Osteoblast (primary cell): Measurements from ENCODE around the gene HAS3. TPM values are rescaled to one million over a fixed set of nuclear protein-coding genes. Genes with fewer than 3 reads are reported as not detected.

Experiments used
- DNase-seq: peaks from one replicate; pipeline ENCODE4 v3.0.0; 2011; ENCODE audit warnings: low spot score, mixed read lengths; ENCODE audit not compliant: insufficient read length; ENCODE audit errors: missing footprints
- H2AFZ ChIP-seq: 2 replicates; pipeline ENCODE4 v1.6.0; 2011; ENCODE audit warnings: mild to moderate bottlenecking, low read length
- H3K27ac ChIP-seq: 2 replicates; pipeline ENCODE4 v1.5.1; 2011; ENCODE audit warnings: mild to moderate bottlenecking, low read depth, low read length, moderate library complexity
- H3K27me3 ChIP-seq: 2 replicates; pipeline ENCODE4 v1.6.0; 2012; ENCODE audit warnings: mild to moderate bottlenecking, control low read depth, inconsistent platforms, low read length, moderate library complexity; ENCODE audit not compliant: insufficient read depth
- H3K36me3 ChIP-seq: 2 replicates; pipeline ENCODE4 v1.5.1; 2011; ENCODE audit warnings: mild to moderate bottlenecking, low read length, control low read depth, moderate library complexity; ENCODE audit not compliant: insufficient read depth
- H3K4me1 ChIP-seq: 2 replicates; pipeline ENCODE4 v1.5.1; 2011; ENCODE audit warnings: mild to moderate bottlenecking, low read length, control low read depth, moderate library complexity; ENCODE audit not compliant: insufficient read depth
- H3K4me2 ChIP-seq: 2 replicates; pipeline ENCODE4 v1.6.0; 2011; ENCODE audit warnings: mild to moderate bottlenecking, low read length; ENCODE audit not compliant: insufficient read depth
- H3K4me3 ChIP-seq: fragments of 200-600 bp; sonication (generic); 3 replicates; pipeline ENCODE4 v1.5.1; 2012; ENCODE audit warnings: mild to moderate bottlenecking, low read length, inconsistent platforms; ENCODE audit not compliant: insufficient read depth
- H3K79me2 ChIP-seq: 2 replicates; pipeline ENCODE4 v1.6.0; 2012; ENCODE audit warnings: mild to moderate bottlenecking, low read length, control low read depth, inconsistent platforms; ENCODE audit not compliant: insufficient read depth
- H3K9me3 ChIP-seq: 2 replicates; pipeline ENCODE4 v1.5.1; 2011; ENCODE audit warnings: low read depth, low read length, control low read depth
- H4K20me1 ChIP-seq: 2 replicates; pipeline ENCODE4 v1.6.0; 2012; ENCODE audit warnings: mild to moderate bottlenecking, low read length, control low read depth; ENCODE audit not compliant: insufficient read depth
- total RNA-seq: library from RNA; depleted of rRNA; stranded (reverse); fragments of >200 nt; gene quantifications from 2 replicates; pipeline ENCODE4 v1.2.3, GENCODE V29; 2012
- TF ChIP-seq, protein P1 (sequence below): IDR thresholded peaks from 2 replicates; pipeline ENCODE4 v1.5.1; 2011; ENCODE audit warnings: mild to moderate bottlenecking, low read depth, low read length, moderate library complexity; ENCODE audit errors: extremely low read depth

The HAS3 gene
- total RNA-seq, 1 donor = 1.4 TPM

DNA sequence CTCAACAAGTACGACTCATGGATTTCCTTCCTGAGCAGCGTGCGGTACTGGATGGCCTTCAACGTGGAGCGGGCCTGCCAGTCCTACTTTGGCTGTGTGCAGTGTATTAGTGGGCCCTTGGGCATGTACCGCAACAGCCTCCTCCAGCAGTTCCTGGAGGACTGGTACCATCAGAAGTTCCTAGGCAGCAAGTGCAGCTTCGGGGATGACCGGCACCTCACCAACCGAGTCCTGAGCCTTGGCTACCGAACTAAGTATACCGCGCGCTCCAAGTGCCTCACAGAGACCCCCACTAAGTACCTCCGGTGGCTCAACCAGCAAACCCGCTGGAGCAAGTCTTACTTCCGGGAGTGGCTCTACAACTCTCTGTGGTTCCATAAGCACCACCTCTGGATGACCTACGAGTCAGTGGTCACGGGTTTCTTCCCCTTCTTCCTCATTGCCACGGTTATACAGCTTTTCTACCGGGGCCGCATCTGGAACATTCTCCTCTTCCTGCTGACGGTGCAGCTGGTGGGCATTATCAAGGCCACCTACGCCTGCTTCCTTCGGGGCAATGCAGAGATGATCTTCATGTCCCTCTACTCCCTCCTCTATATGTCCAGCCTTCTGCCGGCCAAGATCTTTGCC is 9.0 kb downstream of the HAS3 start:
- no peaks in the 10 kb centered on the region for H3K4me1 ChIP-seq
- H2AFZ ChIP-seq = no peak overlapping the region
- H3K79me2 ChIP-seq = peaks cover 8% of the 10 kb centered on the region
- H3K27ac ChIP-seq = no peak overlapping the region
- H3K9me3 ChIP-seq = no peaks in the 10 kb centered on the region
- H3K36me3 ChIP-seq = peaks cover 64% of the 10 kb centered on the region
- DNase-seq = no peak
- peaks cover 40% of the 10 kb centered on the region for H4K20me1 ChIP-seq
- H3K4me3 ChIP-seq = no peak overlapping the region
- TF ChIP-seq, protein P1, sequence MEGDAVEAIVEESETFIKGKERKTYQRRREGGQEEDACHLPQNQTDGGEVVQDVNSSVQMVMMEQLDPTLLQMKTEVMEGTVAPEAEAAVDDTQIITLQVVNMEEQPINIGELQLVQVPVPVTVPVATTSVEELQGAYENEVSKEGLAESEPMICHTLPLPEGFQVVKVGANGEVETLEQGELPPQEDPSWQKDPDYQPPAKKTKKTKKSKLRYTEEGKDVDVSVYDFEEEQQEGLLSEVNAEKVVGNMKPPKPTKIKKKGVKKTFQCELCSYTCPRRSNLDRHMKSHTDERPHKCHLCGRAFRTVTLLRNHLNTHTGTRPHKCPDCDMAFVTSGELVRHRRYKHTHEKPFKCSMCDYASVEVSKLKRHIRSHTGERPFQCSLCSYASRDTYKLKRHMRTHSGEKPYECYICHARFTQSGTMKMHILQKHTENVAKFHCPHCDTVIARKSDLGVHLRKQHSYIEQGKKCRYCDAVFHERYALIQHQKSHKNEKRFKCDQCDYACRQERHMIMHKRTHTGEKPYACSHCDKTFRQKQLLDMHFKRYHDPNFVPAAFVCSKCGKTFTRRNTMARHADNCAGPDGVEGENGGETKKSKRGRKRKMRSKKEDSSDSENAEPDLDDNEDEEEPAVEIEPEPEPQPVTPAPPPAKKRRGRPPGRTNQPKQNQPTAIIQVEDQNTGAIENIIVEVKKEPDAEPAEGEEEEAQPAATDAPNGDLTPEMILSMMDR = no peak
- no peak overlapping the region for H3K4me2 ChIP-seq
- H3K27me3 ChIP-seq = no peaks in the 10 kb centered on the region

DNA sequence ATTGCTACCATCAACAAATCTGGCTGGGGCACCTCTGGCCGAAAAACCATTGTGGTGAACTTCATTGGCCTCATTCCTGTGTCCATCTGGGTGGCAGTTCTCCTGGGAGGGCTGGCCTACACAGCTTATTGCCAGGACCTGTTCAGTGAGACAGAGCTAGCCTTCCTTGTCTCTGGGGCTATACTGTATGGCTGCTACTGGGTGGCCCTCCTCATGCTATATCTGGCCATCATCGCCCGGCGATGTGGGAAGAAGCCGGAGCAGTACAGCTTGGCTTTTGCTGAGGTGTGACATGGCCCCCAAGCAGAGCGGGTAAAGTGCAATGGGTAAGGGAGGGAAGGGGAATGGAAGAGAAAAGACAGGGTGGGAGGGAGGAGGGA is 9.5 kb downstream of the HAS3 start:
- no peak overlapping the region for H3K27ac ChIP-seq
- no peaks in the 10 kb centered on the region for H3K27me3 ChIP-seq
- no peak for DNase-seq
- H3K79me2 ChIP-seq = peaks cover 8% of the 10 kb centered on the region
- no peaks in the 10 kb centered on the region for H3K4me1 ChIP-seq
- H2AFZ ChIP-seq = no peak overlapping the region
- peaks cover 69% of the 10 kb centered on the region for H3K36me3 ChIP-seq
- peaks cover 37% of the 10 kb centered on the region for H4K20me1 ChIP-seq
- TF ChIP-seq, protein P1 = no peak
- H3K4me3 ChIP-seq = no peak overlapping the region
- H3K9me3 ChIP-seq = no peaks in the 10 kb centered on the region
- H3K4me2 ChIP-seq = no peak overlapping the region

- TF ChIP-seq, protein P1 = no peak
- H3K4me3 ChIP-seq = no peak overlapping the region
- no peaks in the 10 kb centered on the region for H3K27me3 ChIP-seq
- peaks cover 73% of the 10 kb centered on the region for H3K36me3 ChIP-seq
- peaks cover 37% of the 10 kb centered on the region for H4K20me1 ChIP-seq
- H3K79me2 ChIP-seq = peaks cover 9% of the 10 kb centered on the region
- H2AFZ ChIP-seq = no peak overlapping the region
- H3K27ac ChIP-seq = no peak overlapping the region
- no peaks in the 10 kb centered on the region for H3K9me3 ChIP-seq
- DNase-seq = no peak
- H3K4me1 ChIP-seq = no peaks in the 10 kb centered on the region
- H3K4me2 ChIP-seq = no peak overlapping the region
Observed at GRCh38 chr16:69115361-69115760, 9.9 kb downstream of the HAS3 start.

- no peaks in the 10 kb centered on the region for H3K4me1 ChIP-seq
- no peaks in the 10 kb centered on the region for H3K9me3 ChIP-seq
- no peak for DNase-seq
- no peak overlapping the region for H3K27ac ChIP-seq
- H3K27me3 ChIP-seq = no peaks in the 10 kb centered on the region
- H3K4me2 ChIP-seq = no peak overlapping the region
- H3K4me3 ChIP-seq = no peak overlapping the region
- TF ChIP-seq, protein P1 = no peak
- H3K36me3 ChIP-seq = peaks cover 73% of the 10 kb centered on the region
- H2AFZ ChIP-seq = no peak overlapping the region
- peaks cover 10% of the 10 kb centered on the region for H3K79me2 ChIP-seq
- H4K20me1 ChIP-seq = peaks cover 37% of the 10 kb centered on the region
Observed at GRCh38 chr16:69115837-69116236, 10.4 kb downstream of the HAS3 start.
